Urothelium cell line (cell line): ENCODE results near the gene MGAM2.

ENCODE experiments used
- DNase-seq: peaks from one replicate; pipeline ENCODE4 v3.0.0; 2011; ENCODE audit warnings: low spot score, mixed read lengths
- FAIRE-seq: peaks from 2 replicates; lab custom pipeline; 2011; peaks lifted over from hg19 to GRCh38; lab: Jason Lieb, UNC

MGAM2 gene

DNA sequence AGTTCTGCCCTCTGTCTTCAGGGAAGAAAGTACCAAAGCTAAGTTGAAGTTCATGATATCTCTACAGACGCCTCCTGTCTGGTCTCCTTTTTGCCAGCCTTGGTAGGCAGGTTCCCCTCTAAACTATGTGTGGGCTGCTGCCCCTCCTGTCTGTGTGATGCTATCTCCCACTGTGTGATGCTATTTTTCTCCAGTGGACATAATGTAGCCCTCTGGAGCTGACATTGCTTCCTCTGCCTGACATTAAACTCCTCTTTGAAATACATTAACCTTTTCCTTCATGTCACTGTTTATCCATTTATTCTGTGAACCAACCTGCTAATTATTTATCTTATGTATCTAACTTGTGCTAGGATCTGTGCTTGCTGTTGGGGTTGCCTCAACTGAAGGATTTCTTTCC, 146.4 kb downstream of the MGAM2 start, which contains the start of gene PRSS58:
Gene PRSS58 (minus strand): TSS at position 101 of the 400 bp plus-strand sequence. CDS start 351 bp downstream, outside the sequence.
- DNase-seq (no peak), FAIRE-seq (no peak)

DNA sequence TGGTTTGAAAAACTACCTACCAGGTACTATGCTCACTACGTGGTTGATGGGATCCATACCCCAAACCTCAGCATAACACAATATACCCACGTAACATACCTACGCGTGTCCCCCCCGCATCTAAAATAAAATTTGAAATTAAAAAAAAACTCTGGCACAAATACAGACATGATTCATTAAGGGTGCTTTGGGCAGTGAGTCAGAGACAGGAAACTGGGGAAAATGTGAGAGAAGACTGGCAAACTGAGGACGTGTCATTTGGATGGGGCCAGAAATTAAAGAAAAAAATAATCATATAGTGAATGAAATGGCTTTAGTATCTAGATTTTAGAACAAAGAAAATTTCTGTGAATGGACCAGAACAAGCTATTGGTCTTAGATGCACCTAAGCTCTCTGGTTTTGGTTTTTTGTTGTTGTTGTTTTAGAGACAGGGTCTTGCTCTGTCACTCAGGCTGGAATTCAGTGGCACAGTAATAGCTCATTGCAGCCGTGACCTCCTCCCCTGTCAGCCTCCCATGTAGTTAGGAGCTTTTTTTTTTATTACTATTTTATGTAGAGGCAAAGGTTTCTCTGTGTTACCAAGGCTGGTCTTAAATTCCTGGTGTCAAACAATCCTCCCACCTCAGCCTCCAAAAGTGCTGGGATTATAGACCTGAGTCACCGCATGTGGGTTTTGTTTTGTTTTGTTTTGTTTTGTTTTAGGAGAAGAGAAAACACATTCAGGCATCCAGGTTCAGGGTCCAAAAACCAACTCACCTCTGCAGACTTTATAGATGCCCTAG, 152.3 kb downstream of the MGAM2 start:
- DNase-seq (peak; percentile 61), FAIRE-seq (no peak)
